Fibroblast of villous mesenchyme (primary cell): ENCODE measurements around the gene SMG9. TPM values are rescaled to one million over a fixed set of nuclear protein-coding genes. Genes with fewer than 3 reads are reported as not detected.

ENCODE experiments used
- DNase-seq: peaks from one replicate; pipeline ENCODE4 v3.0.0-alpha.2; 2010; ENCODE audit warnings: low read depth
- H3K4me3 ChIP-seq: 2 replicates; pipeline ENCODE4 v1.5.1; 2011; ENCODE audit warnings: low read depth, mild to moderate bottlenecking, low read length
- CTCF ChIP-seq: IDR thresholded peaks from 2 replicates; pipeline ENCODE4 v1.5.1; 2012; ENCODE audit warnings: low read depth, mild to moderate bottlenecking, low read length; ENCODE audit not compliant: insufficient read depth
- total RNA-seq: library from RNA; depleted of rRNA; stranded (reverse); fragments of >200 nt; gene quantifications from 2 replicates; pipeline ENCODE4 v1.2.3, GENCODE V29; 2012

The SMG9 gene
- total RNA-seq, 1 donor: 13.0 TPM

- DNase-seq: no peak
- no peak for TF ChIP-seq CTCF
- H3K4me3 ChIP-seq: peak overlapping the region; percentile 58
These were observed 43.3 kb upstream of the SMG9 start for GRCh38 chr19:43798026-43798545.

GRCh38 chr19:43797556-43797955 is 42.8 kb upstream of the SMG9 start:
- no peak for TF ChIP-seq CTCF
- no peak for DNase-seq
- no peak overlapping the region for H3K4me3 ChIP-seq

GRCh38 chr19:43797118-43797517 is 42.4 kb upstream of the SMG9 start:
- no peak overlapping the region for H3K4me3 ChIP-seq
- no peak for DNase-seq
- no peak for TF ChIP-seq CTCF

GRCh38 chr19:43790587-43790986 is 35.8 kb upstream of the SMG9 start:
- no peak for DNase-seq
- no peak for TF ChIP-seq CTCF

GRCh38 chr19:43789029-43789428 is 34.3 kb upstream of the SMG9 start:
- no peak for TF ChIP-seq CTCF
- no peak overlapping the region for H3K4me3 ChIP-seq
- DNase-seq: peak; percentile 55

More at GRCh38 chr19:43790587-43790986, 35.8 kb upstream of the SMG9 start:
- no peak overlapping the region for H3K4me3 ChIP-seq

- DNase-seq: no peak
- no peak for TF ChIP-seq CTCF
These were observed 31.9 kb upstream of the SMG9 start for GRCh38 chr19:43786665-43787064.

More at GRCh38 chr19:43786665-43787064, 31.9 kb upstream of the SMG9 start:
- no peak overlapping the region for H3K4me3 ChIP-seq
